ENCODE results near the gene PLD2. TPM values are rescaled to one million over a fixed set of nuclear protein-coding genes. Genes with fewer than 3 reads are reported as not detected.

The PLD2 gene, protein sequence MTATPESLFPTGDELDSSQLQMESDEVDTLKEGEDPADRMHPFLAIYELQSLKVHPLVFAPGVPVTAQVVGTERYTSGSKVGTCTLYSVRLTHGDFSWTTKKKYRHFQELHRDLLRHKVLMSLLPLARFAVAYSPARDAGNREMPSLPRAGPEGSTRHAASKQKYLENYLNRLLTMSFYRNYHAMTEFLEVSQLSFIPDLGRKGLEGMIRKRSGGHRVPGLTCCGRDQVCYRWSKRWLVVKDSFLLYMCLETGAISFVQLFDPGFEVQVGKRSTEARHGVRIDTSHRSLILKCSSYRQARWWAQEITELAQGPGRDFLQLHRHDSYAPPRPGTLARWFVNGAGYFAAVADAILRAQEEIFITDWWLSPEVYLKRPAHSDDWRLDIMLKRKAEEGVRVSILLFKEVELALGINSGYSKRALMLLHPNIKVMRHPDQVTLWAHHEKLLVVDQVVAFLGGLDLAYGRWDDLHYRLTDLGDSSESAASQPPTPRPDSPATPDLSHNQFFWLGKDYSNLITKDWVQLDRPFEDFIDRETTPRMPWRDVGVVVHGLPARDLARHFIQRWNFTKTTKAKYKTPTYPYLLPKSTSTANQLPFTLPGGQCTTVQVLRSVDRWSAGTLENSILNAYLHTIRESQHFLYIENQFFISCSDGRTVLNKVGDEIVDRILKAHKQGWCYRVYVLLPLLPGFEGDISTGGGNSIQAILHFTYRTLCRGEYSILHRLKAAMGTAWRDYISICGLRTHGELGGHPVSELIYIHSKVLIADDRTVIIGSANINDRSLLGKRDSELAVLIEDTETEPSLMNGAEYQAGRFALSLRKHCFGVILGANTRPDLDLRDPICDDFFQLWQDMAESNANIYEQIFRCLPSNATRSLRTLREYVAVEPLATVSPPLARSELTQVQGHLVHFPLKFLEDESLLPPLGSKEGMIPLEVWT
- total RNA-seq, result 24.3 and 25.3 TPM in 2 replicates

DNA sequence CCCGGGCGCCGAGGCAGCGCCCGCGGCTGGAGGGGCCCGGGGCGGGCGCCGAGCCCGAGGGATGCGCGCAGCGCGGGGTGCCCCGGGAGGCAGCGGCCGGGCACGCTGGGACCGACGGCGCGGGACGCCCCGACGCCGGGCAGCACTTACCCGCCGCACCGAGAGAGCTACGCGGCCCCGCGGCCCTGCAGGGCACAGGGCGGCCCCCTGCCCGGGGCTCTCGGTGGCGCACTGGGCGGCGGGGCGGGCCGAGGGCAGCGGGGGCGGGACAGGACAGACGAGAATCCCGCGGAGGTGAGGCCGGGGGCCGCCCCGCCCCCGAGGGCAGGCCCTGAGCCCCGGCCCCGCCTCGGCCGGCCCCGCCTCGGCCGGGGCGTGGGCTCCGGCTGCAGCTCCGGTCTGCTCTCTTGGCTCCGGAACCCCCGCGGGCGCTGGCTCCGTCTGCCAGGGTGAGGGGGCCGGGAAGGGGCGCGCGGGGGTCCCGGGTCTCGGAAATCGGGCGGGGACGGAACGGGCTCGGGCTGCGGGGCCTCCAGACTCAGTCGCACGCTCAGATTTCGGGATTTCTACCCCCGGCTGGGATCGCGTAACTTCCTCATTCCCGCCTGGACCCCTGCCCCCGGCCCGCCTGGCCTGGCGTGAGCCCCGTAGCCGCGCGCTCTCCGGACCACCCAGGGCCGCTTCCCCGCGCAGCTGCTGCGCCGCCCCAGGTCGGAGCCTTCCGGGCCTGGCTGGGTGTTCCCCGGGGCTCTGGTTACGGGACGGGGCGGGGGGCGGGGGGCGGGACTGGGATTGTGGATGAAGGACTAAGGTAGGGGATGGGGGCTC is at the start of gene PLD2:
Gene PLD2 (plus strand): TSS at position 376 of the 828 bp plus-strand sequence. CDS start 621 bp downstream, outside the sequence.

GRCh38 chr17:4771519-4772234 is 35.3 kb upstream of the PLD2 start, which contains the start of gene TM4SF5:
Gene TM4SF5 (plus strand): TSS chr17:4771886. CDS start chr17:4771923, 37 bp downstream.

GRCh38 chr17:4786106-4786511 is 20.8 kb upstream of the PLD2 start, which contains the start of gene VMO1:
Gene VMO1 (minus strand): TSS chr17:4786364. CDS start chr17:4786352, 12 bp downstream.

DNA sequence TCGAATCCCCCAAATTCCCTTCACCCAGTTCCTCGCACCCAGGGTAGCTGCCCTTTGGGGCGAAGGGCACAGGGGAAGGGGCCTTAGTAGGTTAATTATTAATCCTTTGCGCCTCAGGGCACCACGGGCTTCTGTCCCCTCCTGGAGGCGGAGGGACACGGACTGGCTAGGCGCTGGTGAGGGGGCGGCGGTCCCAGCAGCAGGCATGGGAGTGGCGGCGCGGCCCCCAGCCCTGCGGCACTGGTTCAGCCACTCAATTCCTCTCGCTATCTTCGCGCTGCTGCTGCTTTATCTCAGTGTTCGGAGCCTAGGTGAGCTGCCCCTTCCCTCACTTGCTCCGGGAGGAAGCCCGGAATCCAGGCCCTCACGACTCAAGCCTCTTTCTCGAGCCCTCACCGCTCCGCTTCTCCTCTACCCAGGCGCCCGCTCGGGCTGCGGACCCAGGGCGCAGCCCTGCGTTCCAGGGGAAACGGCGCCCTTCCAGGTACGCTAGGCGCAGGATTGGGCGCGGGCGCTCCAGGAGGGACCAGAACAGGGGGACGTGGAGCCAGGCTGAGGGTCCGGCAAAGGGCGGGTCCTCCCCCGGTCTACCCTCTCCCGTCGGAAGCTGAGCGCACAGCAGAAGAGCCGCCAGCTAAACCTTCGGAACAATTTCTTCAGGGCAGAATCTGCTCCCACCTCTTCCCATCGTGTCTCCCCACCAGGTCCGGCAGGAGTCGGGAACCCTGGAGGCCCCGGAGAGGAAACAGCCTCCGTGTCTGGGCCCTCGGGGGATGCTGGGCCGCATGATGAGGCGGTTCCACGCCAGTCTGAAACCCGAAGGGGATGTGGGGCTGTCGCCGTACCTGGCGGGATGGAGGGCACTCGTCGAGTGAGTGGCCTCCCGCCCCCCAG is 17.9 kb upstream of the PLD2 start, which contains the start of gene GLTPD2:
Gene GLTPD2 (plus strand): TSS at position 158 of the 894 bp plus-strand sequence. CDS start 48 bp downstream, at position 206.

GRCh38 chr17:4802228-4802627 is 4.7 kb upstream of the PLD2 start, which contains the start of gene C17orf114:
Gene C17orf114 (minus strand): TSS chr17:4802328.

DNA sequence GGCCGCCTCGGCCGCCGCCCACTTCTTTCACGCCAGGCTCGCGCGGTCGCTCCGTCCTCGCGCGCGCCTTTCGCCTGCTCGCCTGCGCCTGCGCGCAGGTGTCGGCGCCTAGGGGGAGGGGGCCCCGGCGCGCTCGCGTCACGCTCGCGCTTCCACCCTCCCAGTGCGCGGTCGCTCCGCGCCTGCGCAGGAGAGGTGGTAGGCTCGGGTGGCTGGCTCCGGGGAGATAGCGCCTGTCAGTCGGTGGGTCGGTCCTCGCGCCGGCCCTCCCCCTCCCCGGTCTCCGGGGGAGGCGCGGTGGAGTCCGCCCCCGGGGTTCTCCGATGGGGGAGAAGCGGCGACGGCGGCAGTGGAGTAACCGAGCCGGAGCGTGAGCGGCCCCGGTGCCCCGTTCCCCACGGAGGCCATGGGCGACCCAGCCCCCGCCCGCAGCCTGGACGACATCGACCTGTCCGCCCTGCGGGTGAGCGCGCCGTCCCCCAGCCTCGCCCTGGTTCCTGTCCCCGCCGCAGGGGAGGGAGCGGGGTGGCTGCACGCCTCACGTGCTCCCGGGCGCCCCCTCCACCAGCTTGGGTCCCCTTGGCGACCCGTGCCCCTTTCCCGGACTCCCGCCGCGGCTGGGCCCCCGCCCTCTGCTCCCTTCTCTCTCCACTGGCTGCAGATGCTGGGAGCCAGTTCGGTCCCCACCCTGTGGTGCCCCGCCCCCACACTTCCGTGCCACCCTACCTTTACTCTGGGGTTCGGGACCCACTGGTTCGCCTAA is 26.4 kb downstream of the PLD2 start, which contains the start of gene MINK1:
Gene MINK1 (plus strand): TSS at position 163 of the 763 bp plus-strand sequence. CDS start 244 bp downstream, at position 407.

Other genes starting within 250 kb of the PLD2 start
- not detected in 2 replicates for gene GGT6, start 246.6 kb upstream of the PLD2 start, total RNA-seq
- gene SMTNL2, start 222.6 kb upstream of the PLD2 start, total RNA-seq, result not detected in 2 replicates
- 0.06 TPM in 1 of 2 replicates, not detected in the other for gene ALOX15, start 165.5 kb upstream of the PLD2 start, total RNA-seq
- gene PELP1, start 103.0 kb upstream of the PLD2 start, total RNA-seq, result 20.8 and 25.5 TPM in 2 replicates
- 0.94 and 4.9 TPM in 2 replicates for gene ARRB2, start 96.5 kb upstream of the PLD2 start, total RNA-seq
- 12.3 and 19.7 TPM in 2 replicates for gene MED11, start 75.7 kb upstream of the PLD2 start, total RNA-seq
- gene ZMYND15, start 67.3 kb upstream of the PLD2 start, total RNA-seq, result 0.44 and 1.4 TPM in 2 replicates
- gene CXCL16, start 67.2 kb upstream of the PLD2 start, total RNA-seq, result 6.5 and 10.0 TPM in 2 replicates
- not detected in 2 replicates for gene TM4SF5, start 35.3 kb upstream of the PLD2 start, total RNA-seq
- gene VMO1, start 20.8 kb upstream of the PLD2 start, total RNA-seq, result 0.94 and 5.2 TPM in 2 replicates
- not detected in 2 replicates for gene GLTPD2, start 18.2 kb upstream of the PLD2 start, total RNA-seq
- 84.4 and 101 TPM in 2 replicates for gene PSMB6, start 11.0 kb upstream of the PLD2 start, total RNA-seq
- 19.1 and 33.9 TPM in 2 replicates for gene MINK1, start 26.2 kb downstream of the PLD2 start, total RNA-seq
- 4.3 and 5.4 TPM in 2 replicates for gene C17orf107, start 92.4 kb downstream of the PLD2 start, total RNA-seq
- 0.31 and 0.54 TPM in 2 replicates for gene CHRNE, start 95.9 kb downstream of the PLD2 start, total RNA-seq
- not detected in 2 replicates for gene GP1BA, start 125.1 kb downstream of the PLD2 start, total RNA-seq
- 33.8 and 39.6 TPM in 2 replicates for gene SLC25A11, start 132.9 kb downstream of the PLD2 start, total RNA-seq
- gene RNF167, start 133.1 kb downstream of the PLD2 start, total RNA-seq, result 34.7 and 41.7 TPM in 2 replicates
- gene PFN1, start 141.4 kb downstream of the PLD2 start, total RNA-seq, result 435 and 543 TPM in 2 replicates
- 1.00 and 8.8 TPM in 2 replicates for gene ENO3, start 144.0 kb downstream of the PLD2 start, total RNA-seq
- 42.2 and 43.9 TPM in 2 replicates for gene SPAG7, start 160.7 kb downstream of the PLD2 start, total RNA-seq
- 11.2 and 16.0 TPM in 2 replicates for gene CAMTA2, start 180.5 kb downstream of the PLD2 start, total RNA-seq
- 0.19 and 0.68 TPM in 2 replicates for gene INCA1, start 190.4 kb downstream of the PLD2 start, total RNA-seq
- gene KIF1C, start 190.8 kb downstream of the PLD2 start, total RNA-seq, result 24.5 and 27.6 TPM in 2 replicates
- gene SLC52A1, start 228.3 kb downstream of the PLD2 start, total RNA-seq, result not detected in 2 replicates